IMR-90 (cell line): ENCODE results near the gene RAD52. TPM values are rescaled to one million over a fixed set of nuclear protein-coding genes. Genes with fewer than 3 reads are reported as not detected.

ENCODE experiments used
- ATAC-seq: fragments of 200-7000 bp; cut with Tn5 transposase; 2 replicates; pipeline ENCODE4 v1.9.1; 2020; ENCODE audit warnings: low read depth, mild to moderate bottlenecking, moderate library complexity
- BruUV-seq: library from RNA; stranded (reverse); fragments of 400-500 nt; replicated peaks from 2 replicates; lab custom pipeline; 2021; lab: Mats Ljungman, UMichigan
- CTCF ChIA-PET: fragments of 300-600 bp; formaldehyde crosslinking; extraction: SDS; loops from one replicate; lab custom pipeline; 2021; ENCODE audit warnings: antibody characterized with exemption; lab: Yijun Ruan, JAX
- POLR2A ChIA-PET: fragments of 300-600 bp; sonication (Branson Sonifier 250); formaldehyde crosslinking; loops from one replicate; lab custom pipeline; 2022; ENCODE audit warnings: antibody characterized with exemption; ENCODE audit not compliant: unreplicated experiment; lab: Charles Lee
- DNase-seq: peaks from one replicate; pipeline ENCODE4 v3.0.0; 2013
- H2AFZ ChIP-seq: replicated peaks from 2 replicates; pipeline ENCODE3; 2013; ENCODE audit warnings: low read length, mild to moderate bottlenecking; ENCODE audit not compliant: poor library complexity
- H2AK5ac ChIP-seq: 2 replicates; pipeline ENCODE4 v1.6.1; 2013; ENCODE audit warnings: low read depth, low read length, inconsistent platforms
- H2AK9ac ChIP-seq: replicated peaks from 2 replicates; pipeline ENCODE3; 2013; ENCODE audit warnings: mild to moderate bottlenecking, low read depth, low read length, moderate library complexity; ENCODE audit not compliant: poor library complexity
- H2BK120ac ChIP-seq: 2 replicates; pipeline ENCODE4 v1.6.1; 2013; ENCODE audit warnings: low read depth, low read length, inconsistent platforms
- H2BK15ac ChIP-seq: 3 replicates; pipeline ENCODE4 v1.6.1; 2013; ENCODE audit warnings: low read depth, low read length, inconsistent platforms
- H2BK20ac ChIP-seq: 2 replicates; pipeline ENCODE4 v1.6.1; 2013; ENCODE audit warnings: low read depth, mild to moderate bottlenecking, inconsistent platforms, low read length, moderate library complexity
- H2BK5ac ChIP-seq: 2 replicates; pipeline ENCODE4 v1.6.1; 2013; ENCODE audit warnings: mild to moderate bottlenecking, low read depth, low read length, inconsistent platforms; ENCODE audit not compliant: poor library complexity, severe bottlenecking
- H3K14ac ChIP-seq: replicated peaks from 2 replicates; pipeline ENCODE4 v1.6.1; 2013; ENCODE audit warnings: low read depth, low read length, inconsistent platforms
- H3K18ac ChIP-seq: 2 replicates; pipeline ENCODE4 v1.6.1; 2013; ENCODE audit warnings: low read depth, low read length, control low read depth
- H3K23ac ChIP-seq: 2 replicates; pipeline ENCODE4 v1.6.1; 2013; ENCODE audit warnings: low read depth, low read length, inconsistent platforms
- H3K27ac ChIP-seq: 2 replicates; pipeline ENCODE4 v1.5.1; 2013; ENCODE audit warnings: mild to moderate bottlenecking, control low read depth, low read length; ENCODE audit not compliant: insufficient read depth
- H3K27me3 ChIP-seq: 2 replicates; pipeline ENCODE4 v1.6.1; 2013; ENCODE audit warnings: low read length; ENCODE audit not compliant: control insufficient read depth, insufficient read depth
- H3K36me3 ChIP-seq: 2 replicates; pipeline ENCODE4 v1.6.1; 2013; ENCODE audit warnings: low read length, mixed read lengths; ENCODE audit not compliant: control insufficient read depth, insufficient read depth
- H3K4ac ChIP-seq: 2 replicates; pipeline ENCODE4 v1.6.1; 2013; ENCODE audit warnings: low read depth, low read length, inconsistent platforms
- H3K4me1 ChIP-seq: 2 replicates; pipeline ENCODE4 v1.6.1; 2013; ENCODE audit warnings: low read length, mixed read lengths; ENCODE audit not compliant: control insufficient read depth, insufficient read depth
- H3K4me2 ChIP-seq: 2 replicates; pipeline ENCODE4 v1.6.1; 2013; ENCODE audit warnings: low read depth, mild to moderate bottlenecking, control low read depth, low read length, moderate library complexity
- H3K4me3 ChIP-seq: 2 replicates; pipeline ENCODE4 v1.5.1; 2013; ENCODE audit warnings: low read depth, mild to moderate bottlenecking, control low read depth, low read length, moderate library complexity; ENCODE audit not compliant: insufficient read depth
- H3K56ac ChIP-seq: 2 replicates; pipeline ENCODE4 v1.6.1; 2013; ENCODE audit warnings: low read length, inconsistent platforms; ENCODE audit not compliant: insufficient read depth; ENCODE audit errors: extremely low read depth
- H3K79me1 ChIP-seq, 2 experiments: 2 replicates each; pipeline ENCODE4 v1.6.1; 2013; ENCODE audit warnings: low read length in 2 of 2, inconsistent platforms in 1 of 2, low read depth in 1 of 2
- H3K9ac ChIP-seq: 2 replicates; pipeline ENCODE4 v1.6.1; 2013; ENCODE audit warnings: low read depth, low read length, control low read depth
- H3K9me1 ChIP-seq: 2 replicates; pipeline ENCODE4 v1.6.1; 2013; ENCODE audit warnings: low read length, inconsistent platforms; ENCODE audit not compliant: insufficient read depth
- H3K9me3 ChIP-seq: 2 replicates; pipeline ENCODE4 v1.6.1; 2013; ENCODE audit warnings: low read length; ENCODE audit not compliant: control insufficient read depth, insufficient read depth
- H4K20me1 ChIP-seq: 2 replicates; pipeline ENCODE4 v1.6.1; 2013; ENCODE audit warnings: low read length, inconsistent platforms; ENCODE audit not compliant: insufficient read depth
- H4K5ac ChIP-seq: 2 replicates; pipeline ENCODE4 v1.6.1; 2013; ENCODE audit warnings: mild to moderate bottlenecking, low read depth, low read length, control low read depth
- H4K8ac ChIP-seq, 2 experiments: 2 replicates each; pipeline ENCODE4 v1.6.1; 2013; ENCODE audit warnings: low read depth in 2 of 2, low read length in 2 of 2, control low read depth in 1 of 2, inconsistent platforms in 1 of 2
- H4K91ac ChIP-seq: 2 replicates; pipeline ENCODE4 v1.6.1; 2013; ENCODE audit warnings: low read depth, low read length, inconsistent platforms; ENCODE audit not compliant: insufficient read depth
- CTCF ChIP-seq: conservative IDR thresholded peaks from 2 replicates; pipeline ENCODE4 v1.5.1; 2012; ENCODE audit warnings: mild to moderate bottlenecking, low read depth, low read length, improper control_type of control experiment
- MAZ ChIP-seq: IDR thresholded peaks from 2 replicates; pipeline ENCODE4 v1.6.1; 2012; ENCODE audit warnings: low read depth, mild to moderate bottlenecking, low read length, improper control_type of control experiment, moderate library complexity, borderline replicate concordance
- MXI1 ChIP-seq: IDR thresholded peaks from 2 replicates; pipeline ENCODE4 v1.6.1; 2012; ENCODE audit warnings: low read depth, mild to moderate bottlenecking, low read length, moderate library complexity, borderline replicate concordance
- POLR2A ChIP-seq: IDR thresholded peaks from 2 replicates; pipeline ENCODE4 v1.6.1; 2012; ENCODE audit warnings: mild to moderate bottlenecking, low read depth, low read length
- RCOR1 ChIP-seq: IDR thresholded peaks from 2 replicates; pipeline ENCODE4 v1.6.1; 2012; ENCODE audit warnings: mild to moderate bottlenecking, low read length, improper control_type of control experiment; ENCODE audit not compliant: insufficient replicate concordance
- RFX5 ChIP-seq: IDR thresholded peaks from 2 replicates; pipeline ENCODE4 v1.8.0; 2012; ENCODE audit warnings: low read depth, mild to moderate bottlenecking, low read length, moderate library complexity
- SMC3 ChIP-seq: fragments of 150-350 bp; IDR thresholded peaks from 2 replicates; pipeline ENCODE4 v1.6.1; 2016; ENCODE audit warnings: low read depth, mild to moderate bottlenecking, antibody characterized with exemption, low read length, moderate library complexity
- USF2 ChIP-seq: fragments of 150-350 bp; IDR thresholded peaks from 2 replicates; pipeline ENCODE4 v1.6.1; 2017; ENCODE audit warnings: mild to moderate bottlenecking, antibody characterized with exemption, low read length, low read depth
- WGBS, 2 experiments: methylation state at CpG; one replicate each; pipeline versions ENCODE4 v1.1.5 to v1.1.7; 2013; ENCODE audit warnings: missing lambda C conversion rate in 2 of 2; ENCODE audit not compliant: insufficient read length in 1 of 2; ENCODE audit errors: extremely low coverage in 2 of 2; 5-methylcytosine and 5-hydroxymethylcytosine counted together
- dilution Hi-C: fragments of 300-500 bp; cut with HindIII; formaldehyde crosslinking; loops from one replicate; pipeline ENCODE4 v1.14.3; 2018; ENCODE audit warnings: low sequenced_read_pairs; ENCODE audit not compliant: unreplicated experiment
- in situ Hi-C: fragments of 300-500 bp; cut with MboI; formaldehyde crosslinking; loops from 3 replicates; pipeline ENCODE4 v1.14.3; 2019; ENCODE audit warnings: low sequenced_read_pairs, inconsistent platforms, mixed read lengths
- intact Hi-C: fragments of 100-400 bp; cut with micrococcal nuclease; formaldehyde crosslinking; loops from 2 replicates; pipeline ENCODE4 v1.10.0; 2022
- polyA plus RNA-seq, 3 experiments: library from polyadenylated mRNA; depleted of rRNA; stranded (reverse); fragments of >200 nt; gene quantifications; 2 replicates each; pipeline ENCODE4 v1.2.3, GENCODE V29; 2012; ENCODE audit warnings: low replicate concordance in 1 of 3
- total RNA-seq: library from RNA; depleted of rRNA; stranded (reverse); fragments of >200 nt; gene quantifications from 2 replicates; pipeline ENCODE4 v1.2.3, GENCODE V29; 2012

The RAD52 gene
- total and polyA plus RNA-seq, 2 of the 4 experiments (the other 2 are of a cell fraction): 10.7 to 11.3 TPM

GRCh38 chr12:990661-991349 lies 41.3 kb upstream of the RAD52 start, which contains the start of gene ERC1:
Gene ERC1 (plus strand): TSS chr12:991223. CDS start chr12:1027904, 36,681 bp downstream.
- H4K20me1 ChIP-seq: peaks cover 17% of the 10 kb centered on the region
- 0% methylated on average over 44 of the region's 87 CpGs; no CpG with 5 or more reads in 1 of the 2 experiments for WGBS, 2 experiments
- peak within 1 kb of the TSS; percentile 99 for H3K14ac ChIP-seq
- peak within 1 kb of the TSS; percentile 96 for H3K27ac ChIP-seq
- TF ChIP-seq POLR2A: peak; percentile 92
- TF ChIP-seq MXI1: peak; percentile 3; the same call in 1 of the 2 replicates
- TF ChIP-seq MAZ: peak; percentile 53; the same call in 1 of the 2 replicates
- no peak for TF ChIP-seq SMC3
- TF ChIP-seq RFX5: no peak
- 0 out of 2 replicates have a peak, but pooled peaks have one; percentile 1 for TF ChIP-seq CTCF
- no peak for TF ChIP-seq RCOR1
- TF ChIP-seq USF2: peak; percentile 6; the same call in 1 of the 2 replicates
- H3K4ac ChIP-seq: peak within 1 kb of the TSS; percentile 93
- BruUV-seq: no TSS peak
- H2AK9ac ChIP-seq: peak within 1 kb of the TSS; percentile 99
- peak within 1 kb of the TSS; percentile 90 for H3K18ac ChIP-seq
- intact Hi-C loops (loop anchor here (2.0 to 10.0 kb wide), 4 partner anchors 42 to 594 kb away; partner anchors contain the start of gene RAD52), dilution Hi-C loops (no loop called here), in situ Hi-C loops (no loop called here)
- peak within 1 kb of the TSS; percentile 82 for H3K56ac ChIP-seq
- H3K79me1 ChIP-seq: peaks cover 21 to 45% of the 10 kb centered on the region in 2 experiments
- H3K23ac ChIP-seq: peak within 1 kb of the TSS; percentile 98
- H4K91ac ChIP-seq: peak within 1 kb of the TSS; percentile 90
- H3K9me1 ChIP-seq: peaks cover 11% of the 10 kb centered on the region
- 0 out of 2 replicates have a peak within 1 kb of the TSS, but pooled peaks have one; percentile 20 for H2BK20ac ChIP-seq
- peak within 1 kb of the TSS; percentile 89 for H4K5ac ChIP-seq
- peak within 1 kb of the TSS; percentile 97 for H2BK5ac ChIP-seq
- H2AK5ac ChIP-seq: peak within 1 kb of the TSS; percentile 88
- peaks cover 8% of the 10 kb centered on the region for H3K4me1 ChIP-seq
- H3K4me3 ChIP-seq: peak within 1 kb of the TSS; percentile 77
- no peaks in the 10 kb centered on the region for H3K9me3 ChIP-seq
- peak within 1 kb of the TSS; percentile 99 for H3K4me2 ChIP-seq
- H2BK120ac ChIP-seq: peak within 1 kb of the TSS; percentile 95
- peak within 1 kb of the TSS; percentile 96 for H2AFZ ChIP-seq
- no peaks in the 10 kb centered on the region for H3K36me3 ChIP-seq
- peak within 1 kb of the TSS; percentile 85 for H3K9ac ChIP-seq
- H2BK15ac ChIP-seq: peak within 1 kb of the TSS; percentile 88; the same call in 2 of the 3 replicates
- POLR2A ChIA-PET: interaction anchor here (0.8 kb wide), 1 partner anchor 41 kb away, joined by 8 read pairs; the partner anchor contains the start of gene RAD52
- H3K27me3 ChIP-seq: no peaks in the 10 kb centered on the region
- ATAC-seq (peak; percentile 91), DNase-seq (peak; percentile 87)
- CTCF ChIA-PET: interaction anchor here (0.6 kb wide), 1 partner anchor 135 kb away, joined by 5 read pairs; no protein-coding TSS in a partner anchor
- peak within 1 kb of the TSS; percentile 85 to 98 for H4K8ac ChIP-seq
